HL-60/S4 treated with retinoic acid at 250 ng/mL for 4 days and 3 days (cell line): Measurements from ENCODE around the gene CAPN8.

Source experiments
- in situ Hi-C: fragments of 300-500 bp; cut with MboI; formaldehyde crosslinking; loops from 2 replicates; pipeline ENCODE4 v1.7.0; 2022; ENCODE audit warnings: low sequenced_read_pairs

Gene CAPN8

GRCh38 chr1:223620297-223620897 is 45.1 kb downstream of the CAPN8 start:
- in situ Hi-C loops = no loop called here

DNA sequence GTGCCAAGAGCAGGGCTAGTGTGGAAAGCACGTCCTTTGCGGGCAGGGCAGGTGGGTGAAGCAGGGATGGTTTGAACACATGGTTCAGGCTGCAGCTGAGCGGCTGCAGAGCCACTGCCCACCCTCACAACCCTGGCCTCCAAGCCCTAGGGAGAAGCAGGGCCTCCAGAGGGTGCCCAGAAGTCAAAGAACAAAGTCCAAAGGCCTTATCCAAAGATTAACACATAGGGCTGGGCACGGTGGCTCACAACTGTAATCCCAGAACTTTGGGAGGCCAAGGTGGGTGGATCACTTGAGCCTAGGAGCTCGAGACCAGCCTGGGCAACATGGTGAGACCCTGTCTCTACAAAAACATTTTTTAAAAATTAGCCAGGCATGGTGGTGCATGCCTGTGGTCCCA is 46.8 kb downstream of the CAPN8 start:
- in situ Hi-C loops = no loop called here

DNA sequence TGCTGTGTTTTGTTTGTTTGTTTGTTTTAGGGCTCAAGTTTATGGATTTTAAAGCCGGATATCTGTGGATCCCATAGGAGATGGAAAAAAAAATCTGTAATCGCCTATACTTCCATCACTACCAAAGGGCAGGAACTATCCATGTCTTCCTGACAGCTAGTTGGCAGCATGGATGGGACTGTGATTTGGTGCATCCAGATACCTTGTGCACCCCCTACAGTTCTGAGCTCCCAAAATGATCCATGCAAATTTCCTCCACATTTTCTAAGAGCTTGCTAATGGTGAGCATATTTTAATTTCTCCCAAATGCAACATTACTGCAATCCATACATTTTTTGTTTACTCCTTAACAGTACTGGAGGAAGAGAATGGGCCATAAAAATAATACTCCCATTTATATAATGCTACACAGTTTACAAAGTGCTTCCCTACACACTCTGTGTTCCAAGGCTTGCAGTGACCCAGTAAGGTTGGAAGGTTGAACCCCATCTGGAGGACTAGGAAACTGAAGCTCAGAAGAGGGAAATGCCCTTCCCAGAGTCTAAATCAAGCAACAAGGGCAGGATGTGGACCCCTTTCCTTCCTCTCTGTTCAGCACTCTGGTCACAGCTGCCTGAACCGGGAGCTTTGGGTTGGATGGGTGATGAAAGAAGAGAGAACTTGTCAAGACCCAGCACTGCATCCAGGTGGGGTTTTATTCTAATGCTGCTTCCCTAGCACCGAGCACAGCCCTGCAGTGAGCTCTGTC is 48.0 kb downstream of the CAPN8 start:
- in situ Hi-C loops = no loop called here

- in situ Hi-C loops = no loop called here
Observed at GRCh38 chr1:223616586-223616985, 48.9 kb downstream of the CAPN8 start.

- in situ Hi-C loops = no loop called here
Observed at GRCh38 chr1:223611936-223612335, 53.6 kb downstream of the CAPN8 start.

DNA sequence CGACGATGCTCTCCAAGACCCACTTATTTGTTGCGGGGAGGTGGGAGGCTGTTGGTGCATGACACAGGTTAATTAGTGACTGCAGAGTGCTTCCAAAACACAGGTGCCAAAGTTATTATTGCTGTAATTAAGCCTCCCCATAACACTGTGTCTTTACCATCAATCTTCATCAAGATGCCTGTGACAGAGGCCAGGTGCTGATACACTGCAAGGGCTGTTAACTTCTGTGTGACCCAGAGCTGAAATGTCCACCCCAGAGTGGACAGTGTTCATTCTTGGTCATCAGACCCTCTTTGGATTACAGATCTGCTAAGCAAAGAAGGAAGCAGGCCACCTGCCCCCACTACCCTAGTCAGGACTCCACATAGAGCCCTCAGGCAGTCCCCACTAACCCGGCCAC is 55.5 kb downstream of the CAPN8 start:
- in situ Hi-C loops = no loop called here

DNA sequence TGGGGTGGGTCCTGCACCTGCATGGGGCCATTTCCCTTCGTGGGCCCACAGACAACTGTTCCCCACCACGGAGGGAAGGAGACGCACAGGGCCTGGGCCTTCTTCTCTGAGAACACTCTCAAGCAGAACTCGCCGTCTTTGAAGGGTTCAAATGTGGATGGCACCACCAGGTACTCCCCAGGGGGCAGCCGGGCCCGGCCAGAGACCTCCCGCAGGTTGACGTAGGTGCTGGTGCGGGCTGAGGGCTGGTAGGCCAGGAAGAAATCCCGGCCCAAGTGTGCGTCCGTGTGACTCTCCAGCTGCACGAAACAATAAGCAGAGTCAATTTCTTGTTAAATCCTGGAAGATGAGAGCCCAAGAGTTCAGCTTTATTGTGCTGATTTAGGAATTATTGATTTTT is 56.4 kb downstream of the CAPN8 start:
- in situ Hi-C loops = no loop called here

DNA sequence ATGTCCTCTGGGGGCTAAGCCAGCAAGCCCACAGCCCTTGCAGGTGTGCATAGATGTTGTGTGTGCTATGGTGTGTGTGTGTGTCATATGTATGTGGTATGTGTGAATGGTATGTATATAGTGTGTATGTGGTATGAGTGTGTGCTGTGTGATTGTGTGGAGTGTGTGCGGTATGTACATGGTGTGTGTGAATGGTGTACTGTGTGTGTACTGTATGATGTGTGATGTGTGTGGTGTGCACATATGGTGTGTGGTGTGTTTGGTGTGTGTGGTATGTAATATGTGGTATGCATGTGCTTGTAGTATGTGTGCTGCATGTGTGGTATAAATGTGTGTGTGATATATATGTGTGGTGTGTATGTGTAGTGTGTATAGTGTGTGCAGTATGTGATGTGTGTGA is 107.0 kb downstream of the CAPN8 start:
- in situ Hi-C loops = no loop called here

DNA sequence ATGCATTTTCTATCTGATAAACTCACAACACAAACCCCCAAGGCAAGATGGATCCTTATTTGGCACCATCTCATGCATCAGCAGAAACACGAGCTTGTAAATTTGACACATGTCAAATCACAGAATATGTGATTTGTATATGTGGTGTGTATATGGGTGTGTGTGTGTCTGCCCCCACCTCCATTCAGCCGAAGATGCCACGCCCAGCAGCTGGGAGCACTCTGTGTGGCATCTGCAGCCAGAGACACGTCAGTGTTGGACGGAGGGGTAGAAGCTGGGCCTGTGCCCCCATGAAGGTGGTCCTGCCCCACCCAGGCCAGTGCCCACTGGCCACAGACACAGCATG is 108.4 kb downstream of the CAPN8 start:
- in situ Hi-C loops = no loop called here

- in situ Hi-C loops = no loop called here
Observed at GRCh38 chr1:223556414-223557129, 108.9 kb downstream of the CAPN8 start.

GRCh38 chr1:223553957-223554356 is 111.5 kb downstream of the CAPN8 start:
- in situ Hi-C loops = no loop called here

GRCh38 chr1:223551610-223552009 is 113.9 kb downstream of the CAPN8 start:
- in situ Hi-C loops = no loop called here

- in situ Hi-C loops = no loop called here
Observed at GRCh38 chr1:223549740-223550139, 115.8 kb downstream of the CAPN8 start.

DNA sequence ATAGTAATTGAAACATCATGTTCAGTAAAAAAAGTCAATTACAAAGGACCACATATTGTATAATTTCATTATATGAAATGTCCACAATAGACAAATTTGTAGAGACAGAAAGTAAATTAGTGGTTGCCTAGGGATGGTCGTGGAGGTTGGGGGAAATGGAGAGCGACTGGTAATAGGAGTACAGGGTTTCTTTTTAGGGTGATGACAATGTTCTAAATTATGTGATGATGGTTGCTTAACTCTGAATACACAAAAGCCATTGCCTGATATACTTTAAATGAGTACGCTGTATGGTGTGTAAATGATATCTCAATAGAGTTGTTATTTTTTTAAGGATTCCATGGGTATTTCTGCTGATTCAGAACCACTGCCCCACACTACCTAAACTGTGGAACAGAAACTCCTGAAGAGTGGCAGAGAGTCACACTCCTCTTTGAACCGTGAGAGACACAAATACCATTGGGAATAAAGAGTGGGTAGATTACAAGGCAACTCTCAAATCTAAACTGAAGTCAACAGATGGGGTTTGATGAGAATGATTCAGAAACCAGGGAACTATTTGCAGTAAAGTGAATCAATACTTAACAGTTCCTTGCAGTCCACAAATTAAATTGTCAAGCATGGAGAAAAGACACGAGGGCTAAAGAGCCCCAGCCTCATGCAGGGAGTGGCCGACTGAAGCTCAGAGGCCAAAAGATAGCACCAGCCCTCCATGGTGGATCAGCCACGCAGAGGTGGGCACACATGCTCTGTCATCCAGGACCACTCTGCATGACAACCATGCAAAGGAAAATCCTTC is 118.0 kb downstream of the CAPN8 start:
- in situ Hi-C loops = no loop called here

DNA sequence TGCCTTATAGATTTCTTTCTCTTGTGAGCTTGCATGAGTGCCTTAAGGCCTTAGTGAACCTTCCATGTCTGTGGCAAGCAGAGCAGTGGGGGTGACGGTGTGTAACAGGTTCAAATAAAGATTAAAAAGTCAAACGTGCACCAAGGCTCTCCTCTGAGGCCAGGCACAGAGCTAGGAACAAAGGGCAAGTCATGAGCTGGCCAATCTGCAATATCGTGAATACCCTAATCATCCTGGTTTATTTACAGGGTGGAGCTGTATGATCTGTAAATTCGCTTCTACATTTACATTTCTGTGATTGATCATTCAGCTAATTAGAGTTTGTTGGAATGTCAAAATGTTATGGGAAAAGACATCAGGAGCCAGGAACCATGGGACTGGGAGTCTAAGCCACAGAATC is 120.2 kb downstream of the CAPN8 start:
- in situ Hi-C loops = no loop called here

DNA sequence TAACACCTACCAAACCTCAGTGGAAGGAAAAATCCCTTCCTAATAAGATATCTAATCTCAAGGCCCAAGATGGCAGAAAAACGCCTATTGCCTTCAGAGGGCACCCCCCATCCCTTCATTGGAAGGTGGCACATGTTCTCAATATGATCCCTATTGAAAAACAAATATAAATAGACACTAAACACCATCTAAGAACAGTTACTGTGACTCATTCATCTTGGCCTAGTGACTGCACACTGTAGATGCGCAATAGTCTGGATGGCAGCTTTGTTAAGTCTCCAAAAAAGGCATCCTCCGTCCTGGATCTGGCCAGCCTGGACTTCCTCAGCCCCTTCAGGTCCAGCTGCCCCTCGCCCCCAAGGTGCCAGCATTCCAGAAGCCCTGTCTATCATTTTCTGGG is 121.9 kb downstream of the CAPN8 start:
- in situ Hi-C loops = no loop called here

- in situ Hi-C loops = no loop called here
Observed at GRCh38 chr1:223542831-223543230, 122.7 kb downstream of the CAPN8 start.

DNA sequence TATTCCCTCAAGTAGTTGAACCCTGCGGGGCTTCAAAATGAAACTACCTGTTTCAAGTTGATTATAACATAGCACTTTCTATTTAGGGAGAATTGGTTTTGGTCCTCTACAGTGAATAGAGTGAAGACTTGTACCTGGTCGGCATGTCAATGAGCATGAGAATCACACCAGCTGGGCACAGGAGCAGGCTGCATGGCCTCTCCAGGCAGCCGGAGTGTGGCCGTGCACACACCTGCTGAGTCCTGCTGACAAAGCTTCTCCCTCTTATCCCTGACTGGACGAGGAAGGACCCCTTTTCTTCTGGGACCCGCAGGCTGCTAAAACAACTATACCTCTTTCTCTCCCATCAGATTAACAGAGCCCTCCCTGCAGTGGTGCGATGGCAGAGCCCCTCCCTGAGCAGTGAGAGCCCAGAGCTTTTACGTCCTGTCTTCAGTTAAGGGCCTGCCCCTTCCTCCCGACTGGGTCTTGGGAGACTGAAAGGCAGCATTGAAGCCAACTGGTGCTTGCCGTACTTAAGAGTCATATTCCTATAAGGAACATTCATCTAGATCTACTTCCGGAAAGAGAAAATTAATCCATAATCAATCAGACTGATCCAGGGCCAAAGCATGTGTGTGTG is 124.9 kb downstream of the CAPN8 start:
- in situ Hi-C loops = no loop called here

DNA sequence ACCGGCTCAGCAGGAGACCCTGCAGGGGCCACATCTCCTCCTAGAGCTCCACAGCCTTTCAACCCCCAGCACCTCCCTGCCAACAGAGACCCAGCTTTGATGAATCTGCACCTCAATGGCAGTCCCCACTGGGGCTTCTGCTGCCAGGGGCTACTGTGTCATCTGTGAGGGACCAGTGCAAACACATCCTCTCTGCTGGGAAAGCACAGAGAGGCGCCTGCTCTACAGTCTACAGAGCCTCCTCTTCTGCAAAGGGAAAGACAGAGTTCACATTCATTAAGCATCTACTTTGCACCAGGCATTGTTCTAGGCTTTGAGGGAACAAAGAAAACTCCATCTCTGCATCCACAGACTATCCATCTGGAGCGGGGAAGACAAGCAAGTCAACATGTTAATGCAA is 125.8 kb downstream of the CAPN8 start:
- in situ Hi-C loops = no loop called here

GRCh38 chr1:223538981-223539380 is 126.5 kb downstream of the CAPN8 start:
- in situ Hi-C loops = no loop called here

GRCh38 chr1:223535319-223535718 is 130.2 kb downstream of the CAPN8 start:
- in situ Hi-C loops = no loop called here
